ENCODE measurements around the gene HOXC13.
A peak's percentile ranks its signal among the peaks of the same experiment; 100 is the strongest.

The HOXC13 gene

DNA sequence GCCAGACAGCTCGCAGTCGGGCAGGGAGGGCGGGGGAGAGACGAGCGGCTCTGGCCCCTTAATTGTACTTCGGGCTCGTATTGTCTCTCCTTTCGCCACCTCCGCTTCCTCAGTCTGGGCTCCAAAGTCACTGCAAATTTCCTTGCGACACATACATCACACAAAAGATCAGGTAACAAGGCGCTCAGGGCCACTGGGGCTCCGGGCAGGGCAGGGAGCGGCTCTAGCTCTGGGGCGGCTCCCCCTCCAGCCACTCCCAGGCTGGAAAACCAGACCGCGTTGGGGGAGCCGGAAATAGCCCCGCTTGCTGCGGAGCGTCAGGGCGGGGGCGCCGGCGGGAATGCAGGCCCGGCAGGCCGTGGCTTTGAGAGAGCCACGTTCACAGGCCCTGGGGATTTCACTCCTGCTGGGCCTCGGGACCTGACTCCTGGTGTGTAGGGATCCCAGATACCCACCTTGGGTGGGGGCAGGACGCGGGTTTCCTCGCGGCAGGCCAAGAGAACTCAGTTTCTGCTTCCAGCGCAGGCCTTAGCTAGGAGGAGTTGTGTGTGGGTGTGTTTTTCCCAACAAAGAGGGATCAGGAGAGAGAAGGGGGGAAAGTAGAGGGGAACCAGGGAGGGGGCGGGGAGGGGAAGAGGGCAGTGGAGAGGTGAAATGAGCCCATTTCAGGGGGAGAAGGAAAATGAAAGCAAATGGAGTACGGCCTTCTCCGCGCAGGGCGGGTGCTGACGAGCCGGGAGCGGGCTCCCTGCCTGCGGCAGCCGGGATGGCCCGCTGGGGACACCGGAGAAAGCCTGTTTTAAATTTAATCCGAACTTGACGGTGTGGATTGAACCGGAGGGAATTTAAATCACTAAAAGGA, 57.0 kb downstream of the HOXC13 start:
- DNase-seq = peak; percentile 30

Data from NCI-H2029 (cell line).